HEK293 (cell line): Measurements from ENCODE around the gene CARTPT.
A peak's percentile ranks its signal among the peaks of the same experiment; 100 is the strongest.

Source experiments
- GLI2 ChIP-seq: fragments of 450-650 bp; formaldehyde crosslinking; IDR thresholded peaks from 2 replicates; pipeline ENCODE4; 2017; ENCODE audit warnings: missing biosample characterization, missing genetic modification characterization, low read depth, borderline replicate concordance
- SCRT1 ChIP-seq: fragments of 450-650 bp; formaldehyde crosslinking; IDR thresholded peaks from 2 replicates; pipeline ENCODE4 v1.5.1; 2016; ENCODE audit warnings: missing biosample characterization, missing genetic modification characterization, borderline replicate concordance
- YY2 ChIP-seq: fragments of 450-650 bp; formaldehyde crosslinking; IDR thresholded peaks from 2 replicates; pipeline ENCODE4 v1.5.1; 2016; ENCODE audit warnings: missing biosample characterization, missing genetic modification characterization
- ZBTB17 ChIP-seq: fragments of 450-650 bp; formaldehyde crosslinking; IDR thresholded peaks from 2 replicates; pipeline ENCODE4 v1.5.1; 2016; ENCODE audit warnings: missing biosample characterization, missing genetic modification characterization
- ZBTB21 ChIP-seq: fragments of 450-650 bp; formaldehyde crosslinking; IDR thresholded peaks from 2 replicates; pipeline ENCODE4 v1.5.1; 2017; ENCODE audit warnings: missing biosample characterization, missing genetic modification characterization
- ZNF2 ChIP-seq: fragments of 450-650 bp; formaldehyde crosslinking; IDR thresholded peaks from 2 replicates; pipeline ENCODE4 v1.5.1; 2016; ENCODE audit warnings: missing biosample characterization, missing genetic modification characterization
- ZNF211 ChIP-seq: fragments of 450-650 bp; formaldehyde crosslinking; IDR thresholded peaks from 2 replicates; pipeline ENCODE4 v1.5.1; 2016; ENCODE audit warnings: low read depth, missing biosample characterization, missing genetic modification characterization
- ZNF24 ChIP-seq: fragments of 450-650 bp; formaldehyde crosslinking; IDR thresholded peaks from 2 replicates; pipeline ENCODE4 v1.5.1; 2016; ENCODE audit warnings: missing biosample characterization, missing genetic modification characterization
- ZNF274 ChIP-seq, 2 experiments: fragments of 200-500 bp in 1 of 2; fragments of 450-650 bp in 1 of 2; sonication (Bioruptor generic) in 1 of 2; formaldehyde crosslinking in 1 of 2; IDR thresholded peaks; 2 replicates each; pipeline versions ENCODE4 v1.5.1 to v1.6.1; 2014 to 2016; ENCODE audit warnings: borderline replicate concordance in 1 of 2, inconsistent platforms in 1 of 2, low read length in 1 of 2, missing biosample characterization in 1 of 2, missing genetic modification characterization in 1 of 2
- ZNF37A ChIP-seq: fragments of 450-650 bp; IDR thresholded peaks from 2 replicates; pipeline ENCODE4 v1.5.1; 2018; ENCODE audit warnings: missing biosample characterization, missing genetic modification characterization
- ZNF394 ChIP-seq: fragments of 450-650 bp; formaldehyde crosslinking; IDR thresholded peaks from 2 replicates; pipeline ENCODE4 v1.5.1; 2016; ENCODE audit warnings: missing biosample characterization, missing genetic modification characterization, mild to moderate bottlenecking, moderate library complexity, borderline replicate concordance
- ZNF426 ChIP-seq: fragments of 450-650 bp; formaldehyde crosslinking; IDR thresholded peaks from 2 replicates; pipeline ENCODE4 v1.5.1; 2017; ENCODE audit warnings: missing biosample characterization, missing genetic modification characterization, mild to moderate bottlenecking, inconsistent platforms, moderate library complexity
- ZNF501 ChIP-seq: fragments of 450-650 bp; formaldehyde crosslinking; IDR thresholded peaks from 2 replicates; pipeline ENCODE4 v1.5.1; 2016; ENCODE audit warnings: missing biosample characterization, missing genetic modification characterization
- ZNF555 ChIP-seq: fragments of 450-650 bp; formaldehyde crosslinking; conservative IDR thresholded peaks from 2 replicates; pipeline ENCODE4 v1.5.1; 2017; ENCODE audit warnings: missing biosample characterization, mild to moderate bottlenecking, missing genetic modification characterization, inconsistent platforms
- ZNF560 ChIP-seq: fragments of 450-650 bp; formaldehyde crosslinking; IDR thresholded peaks from 2 replicates; pipeline ENCODE4 v1.5.1; 2017; ENCODE audit warnings: missing biosample characterization, missing genetic modification characterization, borderline replicate concordance
- ZNF623 ChIP-seq: fragments of 450-650 bp; formaldehyde crosslinking; IDR thresholded peaks from 2 replicates; pipeline ENCODE4 v1.5.1; 2016; ENCODE audit warnings: missing biosample characterization, missing genetic modification characterization
- ZNF791 ChIP-seq: fragments of 450-650 bp; formaldehyde crosslinking; IDR thresholded peaks from 2 replicates; pipeline ENCODE4 v1.5.1; 2016; ENCODE audit warnings: missing biosample characterization, missing genetic modification characterization
- ZNF837 ChIP-seq: fragments of 450-650 bp; formaldehyde crosslinking; IDR thresholded peaks from 2 replicates; pipeline ENCODE4 v1.5.1; 2016; ENCODE audit warnings: missing biosample characterization, missing genetic modification characterization
- ZSCAN16 ChIP-seq: fragments of 450-650 bp; formaldehyde crosslinking; IDR thresholded peaks from 2 replicates; pipeline ENCODE4 v1.5.1; 2016; ENCODE audit warnings: missing biosample characterization, missing genetic modification characterization
- TF ChIP-seq, protein P1 (sequence below): fragments of 450-650 bp; formaldehyde crosslinking; IDR thresholded peaks from 2 replicates; pipeline ENCODE4 v1.5.1; 2016; ENCODE audit warnings: missing biosample characterization, missing genetic modification characterization
- TF ChIP-seq, protein P2 (sequence below): fragments of 450-650 bp; formaldehyde crosslinking; optimal IDR thresholded peaks from 2 replicates; pipeline ENCODE3; 2016; ENCODE audit warnings: missing biosample characterization, mild to moderate bottlenecking, missing genetic modification characterization
- TF ChIP-seq, protein P3 (sequence below): sonication (generic); formaldehyde crosslinking; IDR thresholded peaks from 2 replicates; pipeline ENCODE4 v1.8.1; 2022; ENCODE audit warnings: mild to moderate bottlenecking, moderate library complexity, missing genetic modification reagents
- TF ChIP-seq, protein P4 (sequence below): fragments of 450-650 bp; formaldehyde crosslinking; conservative IDR thresholded peaks from 2 replicates; pipeline ENCODE4 v1.5.1; 2016; ENCODE audit warnings: low read depth, missing biosample characterization, missing genetic modification characterization
- TF ChIP-seq, protein P5 (sequence below): fragments of 450-650 bp; formaldehyde crosslinking; IDR thresholded peaks from 2 replicates; pipeline ENCODE4 v1.5.1; 2017; ENCODE audit warnings: missing biosample characterization, mild to moderate bottlenecking, missing genetic modification characterization, moderate library complexity
- TF ChIP-seq, protein P6 (sequence below): fragments of 450-650 bp; formaldehyde crosslinking; IDR thresholded peaks from 2 replicates; pipeline ENCODE4 v1.5.1; 2016; ENCODE audit warnings: missing biosample characterization, missing genetic modification characterization

CARTPT gene

DNA sequence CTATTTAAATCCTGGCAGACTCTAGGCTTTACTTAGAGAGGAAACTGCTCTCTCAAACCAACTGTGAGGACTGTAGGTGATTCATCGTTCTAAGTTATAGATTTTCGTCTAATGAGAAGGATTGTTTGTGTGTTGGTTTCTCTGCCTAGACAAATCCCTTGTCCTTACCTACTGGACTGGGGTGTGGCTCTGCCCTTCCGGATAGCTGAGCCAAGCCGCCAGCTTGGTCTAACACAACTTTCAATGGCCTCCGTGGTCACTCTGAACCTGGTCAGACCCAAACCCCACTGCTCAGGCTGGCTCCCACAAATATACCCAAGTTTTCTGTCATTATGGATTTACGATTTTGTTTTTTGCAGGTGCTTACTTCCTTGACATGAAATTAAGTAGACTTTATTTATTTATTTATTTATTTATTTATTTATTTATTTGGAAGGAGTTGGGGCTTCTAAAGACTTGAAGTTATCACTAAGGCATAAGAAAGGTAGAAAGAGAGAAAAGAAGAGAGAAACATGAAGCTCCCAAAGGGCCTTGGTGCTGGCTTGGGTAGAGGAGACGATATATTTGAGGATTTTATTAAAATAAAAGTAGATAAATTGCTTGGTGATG, 19.0 kb downstream of the CARTPT start (continued):
- TF ChIP-seq ZNF2 (no peak), ZNF24 (tag by site-specific recombination) (no peak), ZBTB21 (tag by site-specific recombination) (no peak), ZBTB17 (tag by site-specific recombination) (no peak), ZNF37A (tag by site-specific recombination) (no peak), ZNF274 (IDR thresholded peaks at IDR 0.05; ENCODE audit: low read length) (no peak), ZNF274 (tag by site-specific recombination; IDR thresholded peaks at IDR 0.05; ENCODE audit: borderline replicate concordance) (no peak), ZSCAN16 (no peak), ZNF623 (0 out of 2 replicates have a peak, but pooled peaks have one; percentile 37), ZNF837 (tag by site-specific recombination) (no peak), SCRT1 (tag by site-specific recombination) (no peak), GLI2 (tag by site-specific recombination) (no peak; the same call in 1 of the 2 replicates), ZNF394 (peak; percentile 44; the same call in 1 of the 2 replicates), ZNF555 (tag by site-specific recombination) (peak; percentile 45), ZNF211 (tag by site-specific recombination) (no peak), ZNF426 (tag by site-specific recombination) (peak; percentile 40), ZNF501 (no peak), YY2 (no peak), ZNF791 (tag by site-specific recombination) (no peak), ZNF560 (tag by site-specific recombination) (0 out of 2 replicates have a peak, but pooled peaks have one; percentile 26)
- TF ChIP-seq, protein P1, sequence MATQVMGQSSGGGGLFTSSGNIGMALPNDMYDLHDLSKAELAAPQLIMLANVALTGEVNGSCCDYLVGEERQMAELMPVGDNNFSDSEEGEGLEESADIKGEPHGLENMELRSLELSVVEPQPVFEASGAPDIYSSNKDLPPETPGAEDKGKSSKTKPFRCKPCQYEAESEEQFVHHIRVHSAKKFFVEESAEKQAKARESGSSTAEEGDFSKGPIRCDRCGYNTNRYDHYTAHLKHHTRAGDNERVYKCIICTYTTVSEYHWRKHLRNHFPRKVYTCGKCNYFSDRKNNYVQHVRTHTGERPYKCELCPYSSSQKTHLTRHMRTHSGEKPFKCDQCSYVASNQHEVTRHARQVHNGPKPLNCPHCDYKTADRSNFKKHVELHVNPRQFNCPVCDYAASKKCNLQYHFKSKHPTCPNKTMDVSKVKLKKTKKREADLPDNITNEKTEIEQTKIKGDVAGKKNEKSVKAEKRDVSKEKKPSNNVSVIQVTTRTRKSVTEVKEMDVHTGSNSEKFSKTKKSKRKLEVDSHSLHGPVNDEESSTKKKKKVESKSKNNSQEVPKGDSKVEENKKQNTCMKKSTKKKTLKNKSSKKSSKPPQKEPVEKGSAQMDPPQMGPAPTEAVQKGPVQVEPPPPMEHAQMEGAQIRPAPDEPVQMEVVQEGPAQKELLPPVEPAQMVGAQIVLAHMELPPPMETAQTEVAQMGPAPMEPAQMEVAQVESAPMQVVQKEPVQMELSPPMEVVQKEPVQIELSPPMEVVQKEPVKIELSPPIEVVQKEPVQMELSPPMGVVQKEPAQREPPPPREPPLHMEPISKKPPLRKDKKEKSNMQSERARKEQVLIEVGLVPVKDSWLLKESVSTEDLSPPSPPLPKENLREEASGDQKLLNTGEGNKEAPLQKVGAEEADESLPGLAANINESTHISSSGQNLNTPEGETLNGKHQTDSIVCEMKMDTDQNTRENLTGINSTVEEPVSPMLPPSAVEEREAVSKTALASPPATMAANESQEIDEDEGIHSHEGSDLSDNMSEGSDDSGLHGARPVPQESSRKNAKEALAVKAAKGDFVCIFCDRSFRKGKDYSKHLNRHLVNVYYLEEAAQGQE (tag by site-specific recombination), result no peak
- TF ChIP-seq, protein P2, sequence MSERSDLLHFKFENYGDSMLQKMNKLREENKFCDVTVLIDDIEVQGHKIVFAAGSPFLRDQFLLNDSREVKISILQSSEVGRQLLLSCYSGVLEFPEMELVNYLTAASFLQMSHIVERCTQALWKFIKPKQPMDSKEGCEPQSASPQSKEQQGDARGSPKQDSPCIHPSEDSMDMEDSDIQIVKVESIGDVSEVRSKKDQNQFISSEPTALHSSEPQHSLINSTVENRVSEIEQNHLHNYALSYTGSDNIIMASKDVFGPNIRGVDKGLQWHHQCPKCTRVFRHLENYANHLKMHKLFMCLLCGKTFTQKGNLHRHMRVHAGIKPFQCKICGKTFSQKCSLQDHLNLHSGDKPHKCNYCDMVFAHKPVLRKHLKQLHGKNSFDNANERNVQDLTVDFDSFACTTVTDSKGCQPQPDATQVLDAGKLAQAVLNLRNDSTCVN (tag by site-specific recombination), result no peak
- TF ChIP-seq, protein P3, sequence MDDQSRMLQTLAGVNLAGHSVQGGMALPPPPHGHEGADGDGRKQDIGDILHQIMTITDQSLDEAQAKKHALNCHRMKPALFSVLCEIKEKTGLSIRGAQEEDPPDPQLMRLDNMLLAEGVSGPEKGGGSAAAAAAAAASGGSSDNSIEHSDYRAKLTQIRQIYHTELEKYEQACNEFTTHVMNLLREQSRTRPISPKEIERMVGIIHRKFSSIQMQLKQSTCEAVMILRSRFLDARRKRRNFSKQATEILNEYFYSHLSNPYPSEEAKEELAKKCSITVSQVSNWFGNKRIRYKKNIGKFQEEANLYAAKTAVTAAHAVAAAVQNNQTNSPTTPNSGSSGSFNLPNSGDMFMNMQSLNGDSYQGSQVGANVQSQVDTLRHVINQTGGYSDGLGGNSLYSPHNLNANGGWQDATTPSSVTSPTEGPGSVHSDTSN (CRISPR knock-in tag), result no peak
- TF ChIP-seq, protein P4, sequence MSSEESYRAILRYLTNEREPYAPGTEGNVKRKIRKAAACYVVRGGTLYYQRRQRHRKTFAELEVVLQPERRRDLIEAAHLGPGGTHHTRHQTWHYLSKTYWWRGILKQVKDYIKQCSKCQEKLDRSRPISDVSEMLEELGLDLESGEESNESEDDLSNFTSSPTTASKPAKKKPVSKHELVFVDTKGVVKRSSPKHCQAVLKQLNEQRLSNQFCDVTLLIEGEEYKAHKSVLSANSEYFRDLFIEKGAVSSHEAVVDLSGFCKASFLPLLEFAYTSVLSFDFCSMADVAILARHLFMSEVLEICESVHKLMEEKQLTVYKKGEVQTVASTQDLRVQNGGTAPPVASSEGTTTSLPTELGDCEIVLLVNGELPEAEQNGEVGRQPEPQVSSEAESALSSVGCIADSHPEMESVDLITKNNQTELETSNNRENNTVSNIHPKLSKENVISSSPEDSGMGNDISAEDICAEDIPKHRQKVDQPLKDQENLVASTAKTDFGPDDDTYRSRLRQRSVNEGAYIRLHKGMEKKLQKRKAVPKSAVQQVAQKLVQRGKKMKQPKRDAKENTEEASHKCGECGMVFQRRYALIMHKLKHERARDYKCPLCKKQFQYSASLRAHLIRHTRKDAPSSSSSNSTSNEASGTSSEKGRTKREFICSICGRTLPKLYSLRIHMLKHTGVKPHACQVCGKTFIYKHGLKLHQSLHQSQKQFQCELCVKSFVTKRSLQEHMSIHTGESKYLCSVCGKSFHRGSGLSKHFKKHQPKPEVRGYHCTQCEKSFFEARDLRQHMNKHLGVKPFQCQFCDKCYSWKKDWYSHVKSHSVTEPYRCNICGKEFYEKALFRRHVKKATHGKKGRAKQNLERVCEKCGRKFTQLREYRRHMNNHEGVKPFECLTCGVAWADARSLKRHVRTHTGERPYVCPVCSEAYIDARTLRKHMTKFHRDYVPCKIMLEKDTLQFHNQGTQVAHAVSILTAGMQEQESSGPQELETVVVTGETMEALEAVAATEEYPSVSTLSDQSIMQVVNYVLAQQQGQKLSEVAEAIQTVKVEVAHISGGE, result peak; percentile 54
- TF ChIP-seq, protein P5, sequence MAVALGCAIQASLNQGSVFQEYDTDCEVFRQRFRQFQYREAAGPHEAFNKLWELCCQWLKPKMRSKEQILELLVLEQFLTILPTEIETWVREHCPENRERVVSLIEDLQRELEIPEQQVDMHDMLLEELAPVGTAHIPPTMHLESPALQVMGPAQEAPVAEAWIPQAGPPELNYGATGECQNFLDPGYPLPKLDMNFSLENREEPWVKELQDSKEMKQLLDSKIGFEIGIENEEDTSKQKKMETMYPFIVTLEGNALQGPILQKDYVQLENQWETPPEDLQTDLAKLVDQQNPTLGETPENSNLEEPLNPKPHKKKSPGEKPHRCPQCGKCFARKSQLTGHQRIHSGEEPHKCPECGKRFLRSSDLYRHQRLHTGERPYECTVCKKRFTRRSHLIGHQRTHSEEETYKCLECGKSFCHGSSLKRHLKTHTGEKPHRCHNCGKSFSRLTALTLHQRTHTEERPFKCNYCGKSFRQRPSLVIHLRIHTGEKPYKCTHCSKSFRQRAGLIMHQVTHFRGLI, result no peak
- TF ChIP-seq, protein P6, sequence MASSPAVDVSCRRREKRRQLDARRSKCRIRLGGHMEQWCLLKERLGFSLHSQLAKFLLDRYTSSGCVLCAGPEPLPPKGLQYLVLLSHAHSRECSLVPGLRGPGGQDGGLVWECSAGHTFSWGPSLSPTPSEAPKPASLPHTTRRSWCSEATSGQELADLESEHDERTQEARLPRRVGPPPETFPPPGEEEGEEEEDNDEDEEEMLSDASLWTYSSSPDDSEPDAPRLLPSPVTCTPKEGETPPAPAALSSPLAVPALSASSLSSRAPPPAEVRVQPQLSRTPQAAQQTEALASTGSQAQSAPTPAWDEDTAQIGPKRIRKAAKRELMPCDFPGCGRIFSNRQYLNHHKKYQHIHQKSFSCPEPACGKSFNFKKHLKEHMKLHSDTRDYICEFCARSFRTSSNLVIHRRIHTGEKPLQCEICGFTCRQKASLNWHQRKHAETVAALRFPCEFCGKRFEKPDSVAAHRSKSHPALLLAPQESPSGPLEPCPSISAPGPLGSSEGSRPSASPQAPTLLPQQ (tag by site-specific recombination), result no peak
